Erythroblast (primary cell): ENCODE data around the gene SLC35B1.

Experiments
- GATA1 ChIP-seq: IDR thresholded peaks from 2 replicates; pipeline ENCODE4 v1.6.1; 2011; ENCODE audit warnings: low read depth, mild to moderate bottlenecking, control low read depth, low read length, moderate library complexity
- POLR2A ChIP-seq: IDR thresholded peaks from 2 replicates; pipeline ENCODE4 v1.6.1; 2011; ENCODE audit warnings: mild to moderate bottlenecking, low read length

DNA sequence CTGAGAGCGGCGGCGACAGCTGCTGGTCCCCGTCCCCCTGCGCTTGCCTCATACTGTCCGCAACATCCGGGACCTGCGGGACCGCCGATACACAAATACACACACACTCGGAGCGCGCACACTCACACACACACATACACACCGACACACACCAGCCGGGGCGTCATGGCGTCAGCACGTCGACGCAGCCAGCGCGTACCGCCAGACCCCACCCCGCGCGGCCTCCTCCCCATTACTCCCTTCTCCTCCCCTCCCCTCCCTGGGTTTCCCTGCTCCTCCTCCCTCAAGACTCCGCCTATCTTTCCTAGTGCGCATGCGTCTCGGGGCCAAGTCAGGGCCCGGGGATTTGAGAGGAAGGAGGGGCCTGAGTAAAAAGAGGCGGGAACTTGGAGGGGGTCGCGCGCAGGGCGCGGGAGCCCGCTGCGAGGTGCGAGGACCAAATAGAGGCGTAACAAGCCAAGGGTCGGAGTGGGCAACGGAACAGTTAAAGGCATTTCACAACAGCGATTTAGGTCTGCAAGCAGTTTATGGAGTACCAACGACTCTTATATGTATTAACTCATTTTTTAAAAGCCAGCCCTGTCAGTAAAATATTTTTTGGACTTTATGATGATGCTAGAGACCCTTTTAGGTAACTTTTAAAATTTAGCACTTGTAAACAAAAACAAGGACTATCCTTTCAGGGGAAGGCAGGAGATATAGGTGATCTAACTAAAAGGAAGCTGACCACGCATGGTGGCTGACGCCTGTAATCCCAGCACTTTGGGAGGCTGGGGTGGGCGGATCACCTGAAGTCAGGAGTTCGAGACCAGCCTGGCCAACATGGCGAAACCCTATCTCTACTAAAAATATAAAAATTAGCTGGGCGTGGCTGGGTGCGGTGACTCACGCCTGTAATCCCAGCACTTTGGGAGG lies 29.6 kb downstream of the SLC35B1 start, which contains the start of gene SPOP:
- TF ChIP-seq POLR2A = peak; percentile 46
- no peak for TF ChIP-seq GATA1
